Activated naive CD4-positive, alpha-beta T cell treated with anti-CD3 and anti-CD28 coated beads for 36 hours (primary cell): ENCODE results near the gene LACTBL1. TPM values are rescaled to one million over a fixed set of nuclear protein-coding genes. Genes with fewer than 3 reads are reported as not detected.
A peak's percentile ranks its signal among the peaks of the same experiment; 100 is the strongest.
"Not testable (repeated sequence)": the region's sequence is repeated elsewhere in the genome, so short reads cannot be mapped to it uniquely, and the experiment has no call there.

Experiments used
- CTCF ChIA-PET: fragments of 350-600 bp; sonication (Branson Sonifier 250); formaldehyde crosslinking; loops from one replicate; lab custom pipeline; 2021; ENCODE audit warnings: antibody characterized with exemption; lab: Charles Lee
- DNase-seq: peaks from one replicate; pipeline ENCODE4 v3.0.0-alpha.2; 2020
- H3K27ac Mint-ChIP-seq: one replicate; pipeline ENCODE4 v1.8.0; 2021; ENCODE audit warnings: mild to moderate bottlenecking, mixed read lengths
- H3K27me3 Mint-ChIP-seq: one replicate; pipeline ENCODE4 v1.8.0; 2021; ENCODE audit warnings: low read depth, mixed read lengths
- H3K36me3 Mint-ChIP-seq: one replicate; pipeline ENCODE4 v1.8.0; 2021; ENCODE audit warnings: low read depth, mixed read lengths
- H3K4me1 Mint-ChIP-seq: one replicate; pipeline ENCODE4 v1.8.0; 2021; ENCODE audit warnings: low read depth, mixed read lengths
- H3K4me3 Mint-ChIP-seq: one replicate; pipeline ENCODE4 v1.8.0; 2021; ENCODE audit warnings: mild to moderate bottlenecking, moderate library complexity, mixed read lengths
- H3K9me3 Mint-ChIP-seq: one replicate; pipeline ENCODE4 v1.8.0; 2021; ENCODE audit warnings: mixed read lengths
- intact Hi-C: fragments of 100-400 bp; cut with micrococcal nuclease; formaldehyde crosslinking; loops from one replicate; pipeline ENCODE4 v1.15.1; 2023
- total RNA-seq, 2 experiments: library from RNA; stranded (reverse); gene quantifications; one replicate each; pipeline ENCODE4 v1.2.3, GENCODE V29; 2021

The LACTBL1 gene
- total RNA-seq, 2 experiments from 2014 or later: not detected

- Mint-ChIP-seq H3K36me3 (no peaks in the 10 kb centered on the region), H3K9me3 (no peaks in the 10 kb centered on the region)
- CTCF ChIA-PET: interaction anchor here (1.2 kb wide), 1 partner anchor 180 kb away, joined by 5 read pairs; no protein-coding TSS in a partner anchor
Measured at GRCh38 chr1:23004112-23004511, 31.4 kb upstream of the LACTBL1 start.

GRCh38 chr1:23002218-23002617 lies 29.6 kb upstream of the LACTBL1 start:
- H3K9me3 Mint-ChIP-seq, H3K4me1 Mint-ChIP-seq, H3K27ac Mint-ChIP-seq, H3K36me3 Mint-ChIP-seq, intact Hi-C loops, H3K4me3 Mint-ChIP-seq, H3K27me3 Mint-ChIP-seq, CTCF ChIA-PET, DNase-seq: not testable (repeated sequence)

More at GRCh38 chr1:23004112-23004511, 31.4 kb upstream of the LACTBL1 start:
- DNase-seq: no peak
- intact Hi-C loops: no loop called here
- Mint-ChIP-seq H3K27me3 (peaks cover 4% of the 10 kb centered on the region), H3K27ac (no peak overlapping the region), H3K4me3 (no peak overlapping the region), H3K4me1 (no peaks in the 10 kb centered on the region)

GRCh38 chr1:23000133-23000532 lies 27.5 kb upstream of the LACTBL1 start:
- intact Hi-C loops, CTCF ChIA-PET, H3K4me1 Mint-ChIP-seq, H3K4me3 Mint-ChIP-seq, H3K27me3 Mint-ChIP-seq, H3K36me3 Mint-ChIP-seq, DNase-seq, H3K27ac Mint-ChIP-seq, H3K9me3 Mint-ChIP-seq: not testable (repeated sequence)

GRCh38 chr1:22997528-22997927 lies 24.9 kb upstream of the LACTBL1 start:
- DNase-seq: not testable (repeated sequence)

GRCh38 chr1:22995774-22996173 lies 23.1 kb upstream of the LACTBL1 start:
- no peak for DNase-seq
- H3K27ac Mint-ChIP-seq: no peak overlapping the region
- H3K4me3 Mint-ChIP-seq: no peak overlapping the region
- H3K4me1 Mint-ChIP-seq: no peaks in the 10 kb centered on the region
- CTCF ChIA-PET: no interaction called here
- H3K27me3 Mint-ChIP-seq: no peaks in the 10 kb centered on the region
- intact Hi-C loops: no loop called here
- H3K9me3 Mint-ChIP-seq: peaks cover 8% of the 10 kb centered on the region
- no peaks in the 10 kb centered on the region for H3K36me3 Mint-ChIP-seq

More at GRCh38 chr1:22997528-22997927, 24.9 kb upstream of the LACTBL1 start:
- H3K27ac Mint-ChIP-seq, H3K9me3 Mint-ChIP-seq, H3K4me1 Mint-ChIP-seq, CTCF ChIA-PET, intact Hi-C loops, H3K36me3 Mint-ChIP-seq, H3K4me3 Mint-ChIP-seq, H3K27me3 Mint-ChIP-seq: not testable (repeated sequence)

GRCh38 chr1:22993220-22993795 lies 20.6 kb upstream of the LACTBL1 start:
- DNase-seq, H3K9me3 Mint-ChIP-seq, H3K4me3 Mint-ChIP-seq, H3K27me3 Mint-ChIP-seq, H3K36me3 Mint-ChIP-seq, H3K4me1 Mint-ChIP-seq, H3K27ac Mint-ChIP-seq, intact Hi-C loops: not testable (repeated sequence)
- CTCF ChIA-PET: interaction anchor here (0.6 kb wide), 1 partner anchor 234 kb away, joined by 3 read pairs; no protein-coding TSS in a partner anchor

- H3K4me3 Mint-ChIP-seq, intact Hi-C loops, H3K36me3 Mint-ChIP-seq, H3K9me3 Mint-ChIP-seq, H3K4me1 Mint-ChIP-seq, CTCF ChIA-PET, H3K27me3 Mint-ChIP-seq, H3K27ac Mint-ChIP-seq, DNase-seq: not testable (repeated sequence)
Measured at GRCh38 chr1:22992384-22992783, 19.7 kb upstream of the LACTBL1 start.

- Mint-ChIP-seq H3K4me3 (no peak overlapping the region), H3K27me3 (peaks cover 2% of the 10 kb centered on the region), H3K4me1 (no peaks in the 10 kb centered on the region), H3K27ac (no peak overlapping the region), H3K36me3 (no peaks in the 10 kb centered on the region), H3K9me3 (no peaks in the 10 kb centered on the region)
- intact Hi-C loops: no loop called here
- CTCF ChIA-PET: no interaction called here
- no peak for DNase-seq
Measured at GRCh38 chr1:22983944-22984343, 11.3 kb upstream of the LACTBL1 start.

- H3K27me3 Mint-ChIP-seq, intact Hi-C loops, H3K4me1 Mint-ChIP-seq, H3K4me3 Mint-ChIP-seq, H3K36me3 Mint-ChIP-seq, H3K27ac Mint-ChIP-seq, DNase-seq, H3K9me3 Mint-ChIP-seq, CTCF ChIA-PET: not testable (repeated sequence)
Measured at GRCh38 chr1:22980471-22980790, 7.8 kb upstream of the LACTBL1 start.

GRCh38 chr1:22978299-22978698 lies 5.6 kb upstream of the LACTBL1 start:
- H3K4me1 Mint-ChIP-seq: no peaks in the 10 kb centered on the region
- CTCF ChIA-PET: interaction anchor here (0.9 kb wide), 1 partner anchor 121 kb away, joined by 3 read pairs; no protein-coding TSS in a partner anchor
- no peaks in the 10 kb centered on the region for H3K36me3 Mint-ChIP-seq
- H3K9me3 Mint-ChIP-seq: no peaks in the 10 kb centered on the region
- DNase-seq: no peak
- no peak overlapping the region for H3K27ac Mint-ChIP-seq
- peaks cover 7% of the 10 kb centered on the region for H3K27me3 Mint-ChIP-seq
- no peak overlapping the region for H3K4me3 Mint-ChIP-seq
- intact Hi-C loops: loop anchor here (10.0 kb wide), 1 partner anchor 277 kb away; no protein-coding TSS in a partner anchor

GRCh38 chr1:22976461-22977243 lies 4.0 kb upstream of the LACTBL1 start:
- Mint-ChIP-seq H3K9me3 (no peaks in the 10 kb centered on the region), H3K4me3 (no peak overlapping the region), H3K27me3 (peaks cover 11% of the 10 kb centered on the region), H3K36me3 (no peaks in the 10 kb centered on the region), H3K4me1 (no peaks in the 10 kb centered on the region), H3K27ac (no peak overlapping the region)
- intact Hi-C loops: loop anchor here (1.0 to 10.0 kb wide), 3 partner anchors 122 to 278 kb away; no protein-coding TSS in a partner anchor
- peak; percentile 76 for DNase-seq
- CTCF ChIA-PET: interaction anchor here (0.6 to 1.3 kb wide), 6 partner anchors 71 to 246 kb away, joined by 3 read pairs; no protein-coding TSS in a partner anchor

GRCh38 chr1:22976127-22976460 lies 3.4 kb upstream of the LACTBL1 start:
- H3K4me3 Mint-ChIP-seq: no peak overlapping the region
- intact Hi-C loops: loop anchor here (1.0 to 10.0 kb wide), 3 partner anchors 123 to 279 kb away; no protein-coding TSS in a partner anchor
- no peaks in the 10 kb centered on the region for H3K9me3 Mint-ChIP-seq
- no peaks in the 10 kb centered on the region for H3K4me1 Mint-ChIP-seq
- DNase-seq: no peak
- no peaks in the 10 kb centered on the region for H3K36me3 Mint-ChIP-seq
- H3K27ac Mint-ChIP-seq: no peak overlapping the region
- H3K27me3 Mint-ChIP-seq: peaks cover 10% of the 10 kb centered on the region
- CTCF ChIA-PET: interaction anchor here (1.3 kb wide), 1 partner anchor 208 kb away, joined by 3 read pairs; no protein-coding TSS in a partner anchor
